IPS-20b (cell line): ENCODE measurements around the gene PPP4C.
A peak's percentile ranks its signal among the peaks of the same experiment; 100 is the strongest.
"Not testable (repeated sequence)": the region's sequence is repeated elsewhere in the genome, so short reads cannot be mapped to it uniquely, and the experiment has no call there.

Experiments
- H3K27ac ChIP-seq: one replicate; pipeline ENCODE4 v1.5.1; 2013; ENCODE audit warnings: low read length
- H3K27me3 ChIP-seq: 2 replicates; pipeline ENCODE4 v1.6.1; 2013; ENCODE audit warnings: mild to moderate bottlenecking, low read length, inconsistent platforms; ENCODE audit not compliant: insufficient read depth
- H3K36me3 ChIP-seq: 2 replicates; pipeline ENCODE4 v1.6.1; 2013; ENCODE audit warnings: low read depth, mild to moderate bottlenecking, inconsistent platforms, low read length, moderate library complexity; ENCODE audit not compliant: insufficient read depth
- H3K4me1 ChIP-seq: 2 replicates; pipeline ENCODE4 v1.6.1; 2013; ENCODE audit warnings: mild to moderate bottlenecking, control low read depth, inconsistent platforms, low read length, moderate library complexity; ENCODE audit not compliant: insufficient read depth
- H3K4me3 ChIP-seq: 2 replicates; pipeline ENCODE4 v1.5.1; 2013; ENCODE audit warnings: mild to moderate bottlenecking, low read length, inconsistent platforms
- H3K9ac ChIP-seq: 2 replicates; pipeline ENCODE4 v1.6.1; 2013; ENCODE audit warnings: low read depth, mild to moderate bottlenecking, inconsistent platforms, low read length, moderate library complexity
- H3K9me3 ChIP-seq: 2 replicates; pipeline ENCODE4 v1.6.1; 2013; ENCODE audit warnings: mild to moderate bottlenecking, low read depth, low read length, inconsistent platforms; ENCODE audit not compliant: insufficient read depth

The PPP4C gene

GRCh38 chr16:30040690-30041089 lies 35.1 kb upstream of the PPP4C start:
- H3K36me3 ChIP-seq, H3K27me3 ChIP-seq, H3K4me1 ChIP-seq, H3K4me3 ChIP-seq, H3K27ac ChIP-seq, H3K9me3 ChIP-seq, H3K9ac ChIP-seq: not testable (repeated sequence)

GRCh38 chr16:30041841-30042240 lies 34.0 kb upstream of the PPP4C start:
- no peak overlapping the region for H3K4me3 ChIP-seq
- no peaks in the 10 kb centered on the region for H3K36me3 ChIP-seq
- no peak overlapping the region for H3K27ac ChIP-seq
- H3K4me1 ChIP-seq = no peaks in the 10 kb centered on the region
- no peaks in the 10 kb centered on the region for H3K27me3 ChIP-seq
- no peaks in the 10 kb centered on the region for H3K9me3 ChIP-seq
- H3K9ac ChIP-seq = no peak overlapping the region

- Histone ChIP-seq H3K9me3 (no peaks in the 10 kb centered on the region), H3K4me3 (no peak overlapping the region), H3K36me3 (no peaks in the 10 kb centered on the region), H3K4me1 (no peaks in the 10 kb centered on the region), H3K27me3 (no peaks in the 10 kb centered on the region), H3K9ac (no peak overlapping the region), H3K27ac (no peak overlapping the region)
Observed at GRCh38 chr16:30046178-30046577, 29.6 kb upstream of the PPP4C start.

- Histone ChIP-seq H3K36me3 (no peaks in the 10 kb centered on the region), H3K4me1 (no peaks in the 10 kb centered on the region), H3K9me3 (no peaks in the 10 kb centered on the region), H3K4me3 (no peak overlapping the region), H3K27ac (no peak overlapping the region), H3K27me3 (no peaks in the 10 kb centered on the region), H3K9ac (no peak overlapping the region)
Observed at GRCh38 chr16:30046588-30046987, 29.2 kb upstream of the PPP4C start.

- Histone ChIP-seq H3K27me3 (no peaks in the 10 kb centered on the region; the same call in 1 of the 2 replicates), H3K4me3 (no peak overlapping the region), H3K9me3 (no peaks in the 10 kb centered on the region), H3K36me3 (no peaks in the 10 kb centered on the region), H3K4me1 (no peaks in the 10 kb centered on the region), H3K9ac (no peak overlapping the region), H3K27ac (no peak overlapping the region)
Observed at GRCh38 chr16:30049871-30050270, 25.9 kb upstream of the PPP4C start.

- no peaks in the 10 kb centered on the region for H3K36me3 ChIP-seq
- no peak overlapping the region for H3K9ac ChIP-seq
- H3K4me1 ChIP-seq = no peaks in the 10 kb centered on the region
- no peak overlapping the region for H3K27ac ChIP-seq
- no peaks in the 10 kb centered on the region for H3K9me3 ChIP-seq
- H3K4me3 ChIP-seq = no peak overlapping the region
- no peaks in the 10 kb centered on the region; the same call in 1 of the 2 replicates for H3K27me3 ChIP-seq
Observed at GRCh38 chr16:30051518-30051917, 24.3 kb upstream of the PPP4C start.

- H3K4me1 ChIP-seq = no peaks in the 10 kb centered on the region
- no peaks in the 10 kb centered on the region for H3K9me3 ChIP-seq
- no peaks in the 10 kb centered on the region for H3K36me3 ChIP-seq
- no peaks in the 10 kb centered on the region; the same call in 1 of the 2 replicates for H3K27me3 ChIP-seq
- no peak overlapping the region for H3K27ac ChIP-seq
- peak overlapping the region; percentile 82 for H3K4me3 ChIP-seq
- peak overlapping the region; percentile 75; the same call in 1 of the 2 replicates for H3K9ac ChIP-seq
Observed at GRCh38 chr16:30052671-30053372, 23.0 kb upstream of the PPP4C start.

GRCh38 chr16:30053376-30054015 lies 22.3 kb upstream of the PPP4C start:
- Histone ChIP-seq H3K9me3 (no peaks in the 10 kb centered on the region), H3K4me1 (no peaks in the 10 kb centered on the region), H3K4me3 (peak overlapping the region; percentile 82), H3K27me3 (no peaks in the 10 kb centered on the region; the same call in 1 of the 2 replicates), H3K27ac (no peak overlapping the region), H3K9ac (peak overlapping the region; percentile 75; the same call in 1 of the 2 replicates), H3K36me3 (no peaks in the 10 kb centered on the region)

GRCh38 chr16:30054451-30054850 lies 21.3 kb upstream of the PPP4C start:
- no peak overlapping the region for H3K27ac ChIP-seq
- no peaks in the 10 kb centered on the region for H3K9me3 ChIP-seq
- no peak overlapping the region for H3K9ac ChIP-seq
- H3K27me3 ChIP-seq = no peaks in the 10 kb centered on the region; the same call in 1 of the 2 replicates
- H3K4me3 ChIP-seq = no peak overlapping the region
- no peaks in the 10 kb centered on the region for H3K36me3 ChIP-seq
- no peaks in the 10 kb centered on the region for H3K4me1 ChIP-seq

GRCh38 chr16:30054959-30055553 lies 20.7 kb upstream of the PPP4C start:
- Histone ChIP-seq H3K27me3 (no peaks in the 10 kb centered on the region; the same call in 1 of the 2 replicates), H3K36me3 (no peaks in the 10 kb centered on the region), H3K4me1 (no peaks in the 10 kb centered on the region), H3K27ac (no peak overlapping the region), H3K4me3 (no peak overlapping the region), H3K9ac (no peak overlapping the region), H3K9me3 (no peaks in the 10 kb centered on the region)

GRCh38 chr16:30060346-30060745 lies 15.4 kb upstream of the PPP4C start:
- H3K27me3 ChIP-seq = no peaks in the 10 kb centered on the region
- H3K36me3 ChIP-seq = no peaks in the 10 kb centered on the region
- H3K4me1 ChIP-seq = peaks cover 5% of the 10 kb centered on the region; the same call in 1 of the 2 replicates
- H3K4me3 ChIP-seq = no peak overlapping the region
- no peak overlapping the region for H3K27ac ChIP-seq
- H3K9ac ChIP-seq = no peak overlapping the region
- H3K9me3 ChIP-seq = no peaks in the 10 kb centered on the region
